DND-41 (cell line): ENCODE data around the gene L3MBTL4.

Experiments used
- ATAC-seq: fragments of 200-7000 bp; cut with Tn5 transposase; 3 replicates; pipeline ENCODE4 v1.9.1; 2021; ENCODE audit warnings: low read depth; ENCODE audit not compliant: insufficient read depth
- DNase-seq: peaks from one replicate; pipeline ENCODE4 v3.0.0-alpha.2; 2020
- H2AFZ ChIP-seq: 2 replicates; pipeline ENCODE4 v1.6.0; 2012; ENCODE audit warnings: low read depth, low read length
- H3K27ac ChIP-seq: 2 replicates; pipeline ENCODE4 v1.5.1; 2012; ENCODE audit warnings: low read length, inconsistent platforms
- H3K27me3 ChIP-seq: fragments of 200-600 bp; sonication (generic); 2 replicates; pipeline ENCODE4 v1.6.0; 2012; ENCODE audit warnings: low read length, mild to moderate bottlenecking, inconsistent platforms; ENCODE audit not compliant: insufficient read depth, poor library complexity
- H3K36me3 ChIP-seq: 2 replicates; pipeline ENCODE4 v1.5.1; 2012; ENCODE audit warnings: low read length, inconsistent platforms; ENCODE audit not compliant: insufficient read depth
- H3K4me1 ChIP-seq: 2 replicates; pipeline ENCODE4 v1.5.1; 2012; ENCODE audit warnings: mild to moderate bottlenecking, low read length; ENCODE audit not compliant: insufficient read depth
- H3K4me2 ChIP-seq: 2 replicates; pipeline ENCODE4 v1.6.0; 2012; ENCODE audit warnings: mild to moderate bottlenecking, moderate library complexity, low read length, inconsistent platforms; ENCODE audit not compliant: insufficient read depth
- H3K4me3 ChIP-seq, 2 experiments: fragments of 200-600 bp in 1 of 2; shearing (Covaris generic) in 1 of 2; 2 replicates each; pipeline ENCODE4 v1.5.1; 2012 to 2016; ENCODE audit warnings: inconsistent platforms in 2 of 2, low read length in 2 of 2, mild to moderate bottlenecking in 2 of 2, low read depth in 1 of 2, moderate library complexity in 1 of 2
- H3K79me2 ChIP-seq: 2 replicates; pipeline ENCODE4 v1.6.0; 2012; ENCODE audit warnings: low read length, inconsistent platforms; ENCODE audit not compliant: insufficient read depth
- H3K9ac ChIP-seq: 2 replicates; pipeline ENCODE4 v1.6.0; 2012; ENCODE audit warnings: low read depth, mild to moderate bottlenecking, inconsistent platforms, low read length, moderate library complexity
- H3K9me3 ChIP-seq: 2 replicates; pipeline ENCODE4 v1.5.1; 2012; ENCODE audit warnings: low read length, moderate library complexity, mild to moderate bottlenecking, inconsistent platforms; ENCODE audit not compliant: insufficient read depth, severe bottlenecking
- H4K20me1 ChIP-seq: 2 replicates; pipeline ENCODE4 v1.6.0; 2012; ENCODE audit warnings: low read length; ENCODE audit not compliant: insufficient read depth
- CTCF ChIP-seq: IDR thresholded peaks from 2 replicates; pipeline ENCODE4 v1.5.1; 2012; ENCODE audit warnings: borderline replicate concordance, low read length, moderate library complexity, mild to moderate bottlenecking; ENCODE audit not compliant: poor library complexity, severe bottlenecking; ENCODE audit errors: extremely low read depth
- EZH2 ChIP-seq: IDR thresholded peaks from 3 replicates; pipeline ENCODE4 v1.6.1; 2012; ENCODE audit warnings: borderline replicate concordance, low read depth, mild to moderate bottlenecking, moderate library complexity, low read length, inconsistent platforms; ENCODE audit not compliant: severe bottlenecking

The L3MBTL4 gene

GRCh38 chr18:6236258-6236657 lies 178.5 kb downstream of the L3MBTL4 start:
- H3K4me2 ChIP-seq, result no peak overlapping the region

GRCh38 chr18:6222271-6222670 lies 192.4 kb downstream of the L3MBTL4 start:
- no peak for DNase-seq

More at GRCh38 chr18:6236258-6236657, 178.5 kb downstream of the L3MBTL4 start:
- ATAC-seq (no peak), DNase-seq (no peak)
- Histone ChIP-seq H3K9me3 (no peaks in the 10 kb centered on the region), H4K20me1 (no peaks in the 10 kb centered on the region), H3K36me3 (no peaks in the 10 kb centered on the region), H3K79me2 (no peaks in the 10 kb centered on the region), H3K4me1 (no peaks in the 10 kb centered on the region), H3K27me3 (no peaks in the 10 kb centered on the region), H3K4me3 (no peak overlapping the region), H3K9ac (no peak overlapping the region), H3K27ac (no peak overlapping the region), H2AFZ (no peak overlapping the region)
- TF ChIP-seq EZH2 (no peak), CTCF (no peak)

GRCh38 chr18:6221602-6222014 lies 193.1 kb downstream of the L3MBTL4 start:
- H3K4me1 ChIP-seq, result no peaks in the 10 kb centered on the region
- no peaks in the 10 kb centered on the region for H3K27me3 ChIP-seq
- no peak overlapping the region for H3K9ac ChIP-seq
- H3K4me2 ChIP-seq, result no peak overlapping the region
- no peak for TF ChIP-seq EZH2
- no peak for TF ChIP-seq CTCF
- no peak for ATAC-seq
- no peaks in the 10 kb centered on the region for H3K36me3 ChIP-seq
- no peaks in the 10 kb centered on the region for H3K79me2 ChIP-seq
- no peaks in the 10 kb centered on the region for H3K9me3 ChIP-seq
- no peak overlapping the region for H3K4me3 ChIP-seq
- H2AFZ ChIP-seq, result no peak overlapping the region
- no peak for DNase-seq
- H3K27ac ChIP-seq, result no peak overlapping the region
- no peaks in the 10 kb centered on the region for H4K20me1 ChIP-seq

More at GRCh38 chr18:6222271-6222670, 192.4 kb downstream of the L3MBTL4 start:
- ATAC-seq, result no peak
- Histone ChIP-seq H3K27me3 (no peaks in the 10 kb centered on the region), H3K36me3 (no peaks in the 10 kb centered on the region), H3K27ac (no peak overlapping the region), H2AFZ (no peak overlapping the region), H3K4me1 (no peaks in the 10 kb centered on the region), H3K4me3 (no peak overlapping the region), H4K20me1 (no peaks in the 10 kb centered on the region), H3K79me2 (no peaks in the 10 kb centered on the region), H3K4me2 (no peak overlapping the region), H3K9me3 (no peaks in the 10 kb centered on the region), H3K9ac (no peak overlapping the region)
- no peak for TF ChIP-seq CTCF
- TF ChIP-seq EZH2, result no peak

GRCh38 chr18:6220129-6220528 lies 194.6 kb downstream of the L3MBTL4 start:
- Histone ChIP-seq H4K20me1 (no peaks in the 10 kb centered on the region), H3K9me3 (no peaks in the 10 kb centered on the region), H3K27me3 (no peaks in the 10 kb centered on the region), H3K9ac (no peak overlapping the region), H3K79me2 (no peaks in the 10 kb centered on the region), H3K27ac (no peak overlapping the region), H3K4me2 (no peak overlapping the region), H3K4me3 (no peak overlapping the region), H3K4me1 (no peaks in the 10 kb centered on the region), H3K36me3 (no peaks in the 10 kb centered on the region), H2AFZ (no peak overlapping the region)
- DNase-seq, result no peak
- no peak for ATAC-seq
- no peak for TF ChIP-seq CTCF
- TF ChIP-seq EZH2, result no peak
